Natural killer cell (primary cell): ENCODE measurements around the gene CXCR5. TPM values are rescaled to one million over a fixed set of nuclear protein-coding genes. Genes with fewer than 3 reads are reported as not detected.

Experiments used
- ATAC-seq, 3 donors: fragments of 150-1000 bp in 2 of 3; fragments of 200-7000 bp in 1 of 3; cut with Tn5 transposase; 1 replicate in 1 of 3; 2 replicates in 2 of 3; pipeline ENCODE4 v1.10.0; 2021; ENCODE audit warnings: mild to moderate bottlenecking in 2 of 3, moderate library complexity in 2 of 3
- DNase-seq, 2 donors: peaks; one replicate each; pipeline versions ENCODE4 v3.0.0 to v3.0.0-alpha.2; 2013 to 2021; ENCODE audit warnings: mixed read lengths in 1 of 2
- H3K27ac ChIP-seq: one replicate; pipeline ENCODE4 v1.5.1; 2013; ENCODE audit warnings: mild to moderate bottlenecking, low read length
- H3K27me3 ChIP-seq: one replicate; pipeline ENCODE4 v1.6.1; 2013; ENCODE audit warnings: low read length; ENCODE audit not compliant: control insufficient read depth, insufficient read depth
- H3K36me3 ChIP-seq: one replicate; pipeline ENCODE4 v1.6.1; 2013; ENCODE audit warnings: low read length; ENCODE audit not compliant: control insufficient read depth, insufficient read depth
- H3K4me1 ChIP-seq: one replicate; pipeline ENCODE4 v1.6.1; 2013; ENCODE audit warnings: low read length; ENCODE audit not compliant: control insufficient read depth, insufficient read depth
- H3K4me3 ChIP-seq: one replicate; pipeline ENCODE4 v1.5.1; 2013; ENCODE audit warnings: low read length
- H3K9me3 ChIP-seq: one replicate; pipeline ENCODE4 v1.6.1; 2013; ENCODE audit warnings: low read length; ENCODE audit not compliant: control insufficient read depth, insufficient read depth
- H3K27ac Mint-ChIP-seq, 2 donors: one replicate each; pipeline ENCODE4 v1.8.0; 2022; ENCODE audit warnings: mild to moderate bottlenecking in 2 of 2, mixed read lengths in 2 of 2, moderate library complexity in 1 of 2
- H3K27me3 Mint-ChIP-seq, 2 donors: one replicate each; pipeline ENCODE4 v1.8.0; 2022; ENCODE audit warnings: low read depth in 2 of 2, mixed read lengths in 2 of 2
- H3K36me3 Mint-ChIP-seq: one replicate; pipeline ENCODE4 v1.8.0; 2022; ENCODE audit warnings: mixed read lengths
- H3K4me1 Mint-ChIP-seq, 2 donors: one replicate each; pipeline ENCODE4 v1.8.0; 2022; ENCODE audit warnings: mixed read lengths in 2 of 2
- H3K4me3 Mint-ChIP-seq: one replicate; pipeline ENCODE4 v1.8.0; 2022; ENCODE audit warnings: mild to moderate bottlenecking, moderate library complexity, mixed read lengths
- H3K9me3 Mint-ChIP-seq, 2 donors: one replicate each; pipeline ENCODE4 v1.8.0; 2022; ENCODE audit warnings: mixed read lengths in 2 of 2
- CTCF ChIP-seq: fragments of 200-600 bp; IDR thresholded peaks from one replicate; pipeline ENCODE4 v1.8.0; 2022; ENCODE audit warnings: antibody characterized with exemption
- WGBS: methylation state at CpG from one replicate; pipeline ENCODE4 v1.1.7; 2013; ENCODE audit warnings: missing lambda C conversion rate; ENCODE audit not compliant: insufficient coverage; 5-methylcytosine and 5-hydroxymethylcytosine counted together
- intact Hi-C: fragments of 100-400 bp; cut with micrococcal nuclease; formaldehyde crosslinking; loops from one replicate; pipeline ENCODE4 v1.14.2; 2022
- total RNA-seq, 4 donors: library from RNA; stranded (reverse); fragments of 120-200 nt in 1 of 4; gene quantifications; one replicate each; pipeline versions ENCODE4 v1.2.3 to v1.2.4, GENCODE V29; 2013 to 2022

CXCR5 gene
- total RNA-seq, 3 donors from 2014 or later (not counting 1 experiment from before 2014, with no cell fraction given), result 0.56 to 1.3 (median 0.86) TPM

GRCh38 chr11:118933486-118933885, 49.8 kb downstream of the CXCR5 start:
- no peak overlapping the region for H3K4me3 ChIP-seq
- Mint-ChIP-seq H3K27ac (no peak overlapping the region), H3K4me1 (peaks cover 11 to 19% of the 10 kb centered on the region in 2 donors), H3K27me3 (peaks cover 10 to 12% of the 10 kb centered on the region in 2 donors), H3K4me3 (no peak overlapping the region), H3K36me3 (no peaks in the 10 kb centered on the region), H3K9me3 (no peaks in the 10 kb centered on the region)
- intact Hi-C loops, result no loop called here
- TF ChIP-seq CTCF, result no peak
- 89% methylated on average over 4 of the region's 4 CpGs for WGBS
- H3K36me3 ChIP-seq, result no peaks in the 10 kb centered on the region
- no peaks in the 10 kb centered on the region for H3K9me3 ChIP-seq
- no peak for ATAC-seq
- H3K4me1 ChIP-seq, result peaks cover 19% of the 10 kb centered on the region
- no peak for DNase-seq
- no peaks in the 10 kb centered on the region for H3K27me3 ChIP-seq
- no peak overlapping the region for H3K27ac ChIP-seq

DNA sequence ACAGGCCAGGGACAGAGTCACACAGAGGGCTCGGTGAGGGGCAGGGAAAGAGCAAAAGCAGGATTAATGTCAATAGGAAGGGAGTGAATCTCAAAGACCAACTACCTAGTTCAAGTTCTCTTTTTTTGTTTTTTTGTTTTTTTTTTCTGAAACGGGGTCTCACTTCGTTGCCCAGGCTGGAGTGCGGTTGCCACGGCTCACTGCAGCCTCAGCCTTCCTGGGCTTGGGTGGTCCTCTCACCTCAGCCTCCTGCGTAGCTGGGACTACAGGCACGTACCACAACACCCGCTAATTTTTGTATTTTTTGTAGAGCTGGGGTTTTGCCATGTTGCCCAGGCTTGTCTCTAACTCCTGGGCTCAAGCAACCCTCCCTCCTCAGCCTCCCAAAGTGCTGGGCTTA, 51.7 kb downstream of the CXCR5 start:
- Mint-ChIP-seq H3K4me3 (no peak overlapping the region), H3K27ac (no peak overlapping the region), H3K9me3 (no peaks in the 10 kb centered on the region), H3K4me1 (peaks cover 9 to 14% of the 10 kb centered on the region in 2 donors), H3K27me3 (peaks cover 16 to 18% of the 10 kb centered on the region in 2 donors), H3K36me3 (no peaks in the 10 kb centered on the region)
- DNase-seq, result no peak
- H3K27ac ChIP-seq, result no peak overlapping the region
- H3K27me3 ChIP-seq, result no peaks in the 10 kb centered on the region
- H3K36me3 ChIP-seq, result no peaks in the 10 kb centered on the region
- no peak for TF ChIP-seq CTCF
- WGBS, result 54% methylated on average over 6 of the region's 8 CpGs
- no peak overlapping the region for H3K4me3 ChIP-seq
- peaks cover 10% of the 10 kb centered on the region for H3K4me1 ChIP-seq
- intact Hi-C loops, result no loop called here
- H3K9me3 ChIP-seq, result no peaks in the 10 kb centered on the region
- ATAC-seq, result no peak

GRCh38 chr11:118938491-118939403, 55.1 kb downstream of the CXCR5 start:
- Histone ChIP-seq H3K4me1 (peaks cover 9% of the 10 kb centered on the region), H3K36me3 (no peaks in the 10 kb centered on the region), H3K27ac (no peak overlapping the region), H3K9me3 (no peaks in the 10 kb centered on the region), H3K27me3 (no peaks in the 10 kb centered on the region), H3K4me3 (no peak overlapping the region)
- Mint-ChIP-seq H3K4me3 (no peak overlapping the region), H3K9me3 (no peaks in the 10 kb centered on the region), H3K27me3 (peaks cover 16 to 22% of the 10 kb centered on the region in 2 donors), H3K27ac (no peak overlapping the region), H3K36me3 (no peaks in the 10 kb centered on the region), H3K4me1 (peaks cover 0 to 5% of the 10 kb centered on the region in 2 donors)
- intact Hi-C loops, result no loop called here
- DNase-seq, result no peak
- 82% methylated on average over 11 of the region's 11 CpGs for WGBS
- no peak for ATAC-seq
- TF ChIP-seq CTCF, result no peak
